GM12801 (cell line): Measurements from ENCODE around the gene TBC1D2B.

Experiments
- TF ChIP-seq, protein P1 (sequence below): IDR thresholded peaks from one replicate; pipeline ENCODE4 v1.5.1; 2011; ENCODE audit warnings: control low read depth; ENCODE audit not compliant: insufficient read length; ENCODE audit errors: extremely low read depth

Gene TBC1D2B

DNA sequence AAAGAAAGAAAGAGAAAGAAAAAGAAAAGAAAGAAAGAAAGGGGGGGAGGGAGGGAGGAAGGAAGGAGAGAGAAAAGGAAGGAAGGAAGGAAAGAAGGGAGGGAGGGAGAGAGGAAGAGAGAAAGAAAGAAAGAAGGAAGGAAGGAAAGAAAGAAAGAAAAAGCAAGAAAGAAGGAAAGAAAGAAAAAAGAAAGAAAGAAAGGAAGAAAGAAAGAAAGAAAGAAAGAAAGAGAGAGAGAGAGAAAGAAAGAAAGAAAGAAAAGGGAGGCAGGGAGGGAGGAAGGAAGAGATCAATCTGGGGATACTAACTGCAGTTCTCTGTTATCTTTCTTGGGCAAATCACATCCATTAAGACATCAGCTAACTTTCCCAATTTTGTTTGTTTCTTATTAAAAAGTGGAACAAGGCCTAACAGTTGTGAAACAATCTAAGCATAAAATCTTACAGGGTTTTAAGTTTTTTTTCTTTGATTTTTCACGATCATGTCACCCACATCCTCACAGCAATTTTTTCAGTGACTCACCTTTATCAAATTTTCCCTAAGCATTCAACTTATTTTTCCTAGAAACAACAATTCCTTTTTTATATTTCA, 36.8 kb downstream of the TBC1D2B start:
- TF ChIP-seq, protein P1, sequence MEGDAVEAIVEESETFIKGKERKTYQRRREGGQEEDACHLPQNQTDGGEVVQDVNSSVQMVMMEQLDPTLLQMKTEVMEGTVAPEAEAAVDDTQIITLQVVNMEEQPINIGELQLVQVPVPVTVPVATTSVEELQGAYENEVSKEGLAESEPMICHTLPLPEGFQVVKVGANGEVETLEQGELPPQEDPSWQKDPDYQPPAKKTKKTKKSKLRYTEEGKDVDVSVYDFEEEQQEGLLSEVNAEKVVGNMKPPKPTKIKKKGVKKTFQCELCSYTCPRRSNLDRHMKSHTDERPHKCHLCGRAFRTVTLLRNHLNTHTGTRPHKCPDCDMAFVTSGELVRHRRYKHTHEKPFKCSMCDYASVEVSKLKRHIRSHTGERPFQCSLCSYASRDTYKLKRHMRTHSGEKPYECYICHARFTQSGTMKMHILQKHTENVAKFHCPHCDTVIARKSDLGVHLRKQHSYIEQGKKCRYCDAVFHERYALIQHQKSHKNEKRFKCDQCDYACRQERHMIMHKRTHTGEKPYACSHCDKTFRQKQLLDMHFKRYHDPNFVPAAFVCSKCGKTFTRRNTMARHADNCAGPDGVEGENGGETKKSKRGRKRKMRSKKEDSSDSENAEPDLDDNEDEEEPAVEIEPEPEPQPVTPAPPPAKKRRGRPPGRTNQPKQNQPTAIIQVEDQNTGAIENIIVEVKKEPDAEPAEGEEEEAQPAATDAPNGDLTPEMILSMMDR = no peak

DNA sequence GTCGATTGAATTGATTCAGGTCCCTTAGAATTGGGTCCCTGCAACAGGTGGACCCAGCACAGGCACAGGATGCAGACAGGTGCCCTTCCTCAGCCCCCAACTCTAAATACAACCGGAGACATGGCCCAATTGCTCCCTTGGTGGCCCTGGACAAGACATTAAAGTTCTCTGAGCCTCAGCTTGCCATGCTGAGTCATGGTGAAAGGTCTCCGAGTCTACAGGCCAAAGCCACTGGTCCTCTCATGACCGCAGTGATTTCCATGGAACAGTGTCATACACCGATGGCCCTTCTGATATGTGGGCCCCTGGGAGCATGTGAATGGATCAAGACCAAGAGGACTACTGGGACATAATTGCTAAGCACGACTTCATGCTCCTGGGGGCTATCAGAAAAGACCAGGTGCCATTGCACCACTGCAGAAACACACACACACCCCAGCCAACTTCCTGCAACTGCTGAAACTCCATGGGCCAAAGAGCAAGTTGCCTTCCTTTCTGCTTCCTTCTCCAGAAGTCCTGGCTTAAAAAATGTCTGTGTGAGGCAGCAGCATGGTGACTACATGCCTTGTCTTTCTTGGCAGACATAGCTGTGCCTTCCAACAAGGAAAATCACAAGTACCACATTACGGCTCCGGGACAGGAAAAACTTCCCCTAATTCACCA, 38.8 kb downstream of the TBC1D2B start:
- TF ChIP-seq, protein P1 = no peak

DNA sequence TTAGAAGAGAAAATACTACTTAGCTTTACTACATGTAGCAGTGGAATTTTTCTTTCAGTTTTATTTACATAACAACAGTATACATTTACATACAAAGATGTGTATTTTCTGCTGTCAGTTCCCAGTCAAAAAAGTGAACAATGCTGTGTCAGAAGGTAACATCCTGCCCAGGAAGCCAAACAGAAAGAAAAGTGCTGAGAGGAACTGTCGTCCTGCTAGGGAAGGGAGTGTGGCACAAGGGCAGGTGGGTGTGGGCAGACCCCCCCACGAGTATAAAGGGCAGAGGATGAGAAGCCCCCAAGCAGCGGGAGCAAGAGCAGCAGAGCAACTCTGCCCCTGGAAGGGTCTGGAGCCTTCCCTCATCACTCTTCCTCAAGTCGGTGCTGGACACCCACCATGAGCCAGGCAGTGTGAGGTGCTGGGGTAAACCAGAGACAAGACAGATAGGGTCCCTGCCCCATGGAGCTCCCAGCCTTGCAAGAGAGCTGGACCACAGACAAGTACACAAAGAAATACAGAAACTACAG, 39.7 kb downstream of the TBC1D2B start:
- TF ChIP-seq, protein P1 = no peak

DNA sequence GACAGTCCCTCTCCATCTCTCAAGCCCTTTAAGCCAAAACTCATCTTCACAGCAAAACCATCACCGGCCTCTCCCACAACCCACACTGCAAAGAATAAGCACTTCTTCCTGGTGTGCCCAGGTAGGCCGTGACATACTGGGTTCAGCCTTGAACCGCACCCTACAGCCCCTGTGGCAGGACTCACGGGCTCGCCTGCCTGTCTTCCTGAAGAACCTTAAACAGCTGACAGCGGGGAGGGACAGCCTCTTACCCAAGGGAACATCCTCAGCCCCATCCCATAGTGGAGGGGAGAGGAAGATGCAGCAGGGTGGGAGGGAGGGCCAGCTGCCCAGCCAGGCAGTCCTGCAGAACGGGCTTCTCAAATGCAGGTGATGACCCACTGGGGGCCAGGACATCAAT, 40.2 kb downstream of the TBC1D2B start:
- TF ChIP-seq, protein P1 = no peak

DNA sequence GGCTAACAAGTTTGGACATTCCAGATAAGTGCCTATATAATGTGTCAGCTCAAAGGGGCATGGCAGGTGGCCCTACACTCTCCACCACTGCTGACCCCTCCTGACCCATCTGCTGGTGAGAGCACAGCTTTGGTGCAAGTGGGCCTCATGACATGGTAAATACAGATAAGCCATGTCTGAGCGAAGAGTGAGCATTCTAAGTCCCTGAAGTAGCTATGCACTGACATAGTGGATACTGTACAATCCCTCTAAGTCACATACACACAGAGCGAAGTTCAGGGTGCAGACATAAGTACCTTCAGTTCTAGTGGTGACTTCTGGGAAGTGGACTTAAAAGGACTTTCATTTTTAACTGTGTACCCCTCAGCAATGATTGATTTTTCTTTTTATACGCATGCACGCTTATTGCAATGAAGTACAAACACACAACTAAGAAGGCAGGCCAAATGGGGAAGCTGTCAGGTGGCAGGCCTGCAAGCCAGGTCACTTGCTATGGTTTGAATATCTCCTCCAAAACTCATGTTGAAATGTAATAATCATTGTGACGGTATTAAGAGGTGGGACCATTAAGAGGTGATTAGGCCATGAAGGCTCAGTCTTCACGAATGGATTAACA, 41.5 kb downstream of the TBC1D2B start:
- TF ChIP-seq, protein P1 = no peak

DNA sequence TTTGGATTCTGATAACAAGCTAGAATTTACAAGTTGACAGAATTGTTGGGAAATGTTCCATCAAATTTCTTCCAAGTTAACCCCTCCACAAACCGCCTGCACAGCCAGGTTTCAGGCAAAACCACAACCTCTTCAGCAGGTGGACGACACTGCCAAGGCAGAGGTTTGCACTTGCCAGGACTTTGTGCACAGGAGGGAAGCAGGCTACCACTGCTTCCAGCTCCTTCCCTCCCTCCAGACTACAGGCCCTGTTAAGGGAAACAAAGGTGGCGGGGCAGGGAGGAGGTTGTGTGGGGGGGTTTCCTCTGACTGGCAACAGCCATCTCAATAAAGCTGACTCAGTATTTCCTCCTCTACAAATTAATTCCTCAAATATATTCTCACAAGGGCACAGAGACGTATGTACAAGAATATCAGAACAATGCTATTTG, 42.2 kb downstream of the TBC1D2B start:
- TF ChIP-seq, protein P1 = no peak

DNA sequence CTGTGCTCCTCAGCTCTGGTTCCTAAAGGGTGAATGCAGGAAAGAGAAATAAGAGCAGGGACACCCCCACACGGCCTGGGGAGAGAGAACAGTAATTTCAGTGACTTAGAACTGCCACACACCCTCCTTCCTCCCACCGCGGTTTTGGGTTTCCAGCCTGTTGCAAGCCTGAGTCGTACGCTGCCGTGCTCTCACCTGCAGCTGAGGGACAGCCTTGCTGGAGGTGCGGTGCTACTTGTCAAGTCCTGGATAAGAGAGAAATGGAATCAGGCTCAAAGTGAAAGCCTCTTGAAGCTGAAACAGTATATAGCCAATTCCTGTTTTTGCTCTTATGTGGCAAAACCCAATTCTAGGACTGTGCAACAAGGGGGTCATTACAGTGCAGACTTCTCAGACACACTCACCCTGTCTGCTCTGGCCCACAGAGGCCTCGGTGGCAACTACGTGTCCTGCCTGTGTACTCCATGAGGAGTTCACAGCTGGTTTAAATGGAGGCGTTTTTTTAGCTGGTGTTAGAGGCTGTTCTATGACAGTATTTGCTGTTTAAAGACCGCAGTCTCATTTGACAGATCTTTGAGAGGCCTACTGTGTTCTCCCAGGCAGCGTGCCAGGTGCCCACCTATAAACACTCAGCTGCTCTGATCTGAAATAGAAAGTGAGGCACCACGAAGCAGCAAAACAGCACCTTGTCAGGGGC, 42.9 kb downstream of the TBC1D2B start:
- TF ChIP-seq, protein P1 = no peak
